OCI-LY1 (cell line): ENCODE measurements around the gene JAGN1.

Source experiments
- H2AFZ ChIP-seq: fragments of 200-600 bp; sonication (generic), shearing (Covaris generic); 2 replicates; pipeline ENCODE4 v1.6.0; 2014; ENCODE audit warnings: antibody characterized with exemption, mild to moderate bottlenecking, low read length
- H3F3A ChIP-seq: fragments of 200-600 bp; sonication (generic), shearing (Covaris generic); 2 replicates; pipeline ENCODE4 v1.6.0; 2014; ENCODE audit warnings: mild to moderate bottlenecking, antibody characterized with exemption, low read length, moderate library complexity; ENCODE audit not compliant: insufficient read depth
- H3K27ac ChIP-seq: fragments of 200-600 bp; sonication (generic); 2 replicates; pipeline ENCODE4 v1.5.1; 2014; ENCODE audit warnings: low read length, mixed run types, mild to moderate bottlenecking, low read depth; ENCODE audit not compliant: poor library complexity, severe bottlenecking
- H3K27me3 ChIP-seq: fragments of 200-600 bp; sonication (generic); 2 replicates; pipeline ENCODE4 v1.6.0; 2014; ENCODE audit warnings: antibody characterized with exemption, mild to moderate bottlenecking, low read length, moderate library complexity; ENCODE audit not compliant: insufficient read depth
- H3K36me3 ChIP-seq: fragments of 200-600 bp; sonication (generic); 2 replicates; pipeline ENCODE4 v1.6.1; 2014; ENCODE audit warnings: mild to moderate bottlenecking, antibody characterized with exemption, low read length, moderate library complexity, mixed read lengths; ENCODE audit not compliant: insufficient read depth
- H3K4me1 ChIP-seq: fragments of 200-600 bp; sonication (generic); 2 replicates; pipeline ENCODE4 v1.5.1; 2014; ENCODE audit warnings: mild to moderate bottlenecking, low read length, moderate library complexity; ENCODE audit not compliant: insufficient read depth, severe bottlenecking
- H3K4me2 ChIP-seq: fragments of 200-600 bp; sonication (generic), shearing (Covaris generic); 2 replicates; pipeline ENCODE4 v1.6.1; 2014; ENCODE audit warnings: low read length
- H3K4me3 ChIP-seq: fragments of 200-600 bp; sonication (generic); 2 replicates; pipeline ENCODE4 v1.5.1; 2014; ENCODE audit warnings: low read length, low read depth, mild to moderate bottlenecking, mixed read lengths; ENCODE audit not compliant: poor library complexity, severe bottlenecking
- H3K79me2 ChIP-seq: fragments of 200-600 bp; shearing (Covaris generic); 2 replicates; pipeline ENCODE4 v1.6.1; 2016; ENCODE audit warnings: mixed run types, low read length, mixed read lengths; ENCODE audit not compliant: insufficient read depth
- H3K9ac ChIP-seq: fragments of 200-600 bp; sonication (generic), shearing (Covaris generic); 2 replicates; pipeline ENCODE4 v1.6.1; 2014; ENCODE audit warnings: mild to moderate bottlenecking, low read length, mixed read lengths
- H3K9me2 ChIP-seq: fragments of 200-600 bp; sonication (generic), shearing (Covaris generic); 2 replicates; pipeline ENCODE4 v1.6.1; 2014; ENCODE audit warnings: low read depth, mild to moderate bottlenecking, low read length, mixed read lengths
- H3K9me3 ChIP-seq: fragments of 200-600 bp; shearing (Covaris generic); 2 replicates; pipeline ENCODE4 v1.6.1; 2014; ENCODE audit warnings: low read length, mixed read lengths
- H4K20me1 ChIP-seq: fragments of 200-600 bp; sonication (generic), shearing (Covaris generic); 2 replicates; pipeline ENCODE4 v1.6.0; 2016; ENCODE audit warnings: mild to moderate bottlenecking, low read length; ENCODE audit not compliant: insufficient read depth
- CTCF ChIP-seq: fragments of 200-600 bp; sonication (generic), shearing (Covaris generic); IDR thresholded peaks from 2 replicates; pipeline ENCODE4 v1.5.1; 2017; ENCODE audit warnings: mild to moderate bottlenecking, antibody characterized with exemption, low read length, moderate library complexity, mixed read lengths
- EZH2 ChIP-seq: fragments of 200-600 bp; sonication (generic), shearing (Covaris generic); IDR thresholded peaks from 2 replicates; pipeline ENCODE4 v1.8.0; 2017; ENCODE audit warnings: borderline replicate concordance, mixed run types, mild to moderate bottlenecking, antibody characterized with exemption, low read length, moderate library complexity, mixed read lengths

JAGN1 gene

GRCh38 chr3:9879830-9880549 lies 10.4 kb upstream of the JAGN1 start, which contains the start of gene CIDEC:
CIDEC (minus strand) TSS chr3:9880253; CDS start chr3:9878486, 1,767 bp downstream.
- Histone ChIP-seq H3K4me2 (no peak within 1 kb of the TSS), H3K4me3 (no peak within 1 kb of the TSS)

GRCh38 chr3:9881441-9881840 lies 9.0 kb upstream of the JAGN1 start:
- no peak for TF ChIP-seq CTCF
- TF ChIP-seq EZH2, result no peak
- H3K9ac ChIP-seq, result no peak overlapping the region
- no peaks in the 10 kb centered on the region for H3F3A ChIP-seq
- H3K4me2 ChIP-seq, result no peak overlapping the region
- no peaks in the 10 kb centered on the region for H3K79me2 ChIP-seq
- H3K9me2 ChIP-seq, result no peaks in the 10 kb centered on the region
- no peak overlapping the region for H2AFZ ChIP-seq
- H3K27me3 ChIP-seq, result peaks cover 4% of the 10 kb centered on the region; the same call in 1 of the 2 replicates
- H3K9me3 ChIP-seq, result no peaks in the 10 kb centered on the region
- no peak overlapping the region for H3K4me3 ChIP-seq
- no peaks in the 10 kb centered on the region for H4K20me1 ChIP-seq
- H3K36me3 ChIP-seq, result no peaks in the 10 kb centered on the region
- no peaks in the 10 kb centered on the region for H3K4me1 ChIP-seq
- H3K27ac ChIP-seq, result no peak overlapping the region

More at GRCh38 chr3:9879830-9880549, 10.4 kb upstream of the JAGN1 start, which contains the start of gene CIDEC:
- no peaks in the 10 kb centered on the region for H3K79me2 ChIP-seq
- H4K20me1 ChIP-seq, result no peaks in the 10 kb centered on the region
- no peaks in the 10 kb centered on the region for H3K4me1 ChIP-seq
- TF ChIP-seq EZH2 (no peak), CTCF (no peak)
- H3F3A ChIP-seq, result no peaks in the 10 kb centered on the region
- H3K9me2 ChIP-seq, result no peaks in the 10 kb centered on the region
- H3K27me3 ChIP-seq, result peaks cover 4% of the 10 kb centered on the region; the same call in 1 of the 2 replicates
- no peaks in the 10 kb centered on the region for H3K36me3 ChIP-seq
- H3K9ac ChIP-seq, result no peak within 1 kb of the TSS
- no peak within 1 kb of the TSS for H2AFZ ChIP-seq
- H3K9me3 ChIP-seq, result no peaks in the 10 kb centered on the region
- no peak within 1 kb of the TSS for H3K27ac ChIP-seq

- Histone ChIP-seq H3K27me3 (peaks cover 4% of the 10 kb centered on the region; the same call in 1 of the 2 replicates), H2AFZ (no peak overlapping the region), H3K4me1 (no peaks in the 10 kb centered on the region), H3K9me3 (no peaks in the 10 kb centered on the region), H3K4me2 (no peak overlapping the region), H4K20me1 (no peaks in the 10 kb centered on the region), H3K9ac (no peak overlapping the region), H3K27ac (no peak overlapping the region), H3F3A (no peaks in the 10 kb centered on the region), H3K9me2 (no peaks in the 10 kb centered on the region), H3K36me3 (no peaks in the 10 kb centered on the region), H3K79me2 (no peaks in the 10 kb centered on the region), H3K4me3 (no peak overlapping the region)
- no peak for TF ChIP-seq EZH2
- TF ChIP-seq CTCF, result no peak
Observed at GRCh38 chr3:9883706-9884554, 6.5 kb upstream of the JAGN1 start.
